ENCODE data around the gene DPP3.
A peak's percentile ranks its signal among the peaks of the same experiment; 100 is the strongest.
"Not testable (repeated sequence)": the region's sequence is repeated elsewhere in the genome, so short reads cannot be mapped to it uniquely, and the experiment has no call there.

DPP3 gene

DNA sequence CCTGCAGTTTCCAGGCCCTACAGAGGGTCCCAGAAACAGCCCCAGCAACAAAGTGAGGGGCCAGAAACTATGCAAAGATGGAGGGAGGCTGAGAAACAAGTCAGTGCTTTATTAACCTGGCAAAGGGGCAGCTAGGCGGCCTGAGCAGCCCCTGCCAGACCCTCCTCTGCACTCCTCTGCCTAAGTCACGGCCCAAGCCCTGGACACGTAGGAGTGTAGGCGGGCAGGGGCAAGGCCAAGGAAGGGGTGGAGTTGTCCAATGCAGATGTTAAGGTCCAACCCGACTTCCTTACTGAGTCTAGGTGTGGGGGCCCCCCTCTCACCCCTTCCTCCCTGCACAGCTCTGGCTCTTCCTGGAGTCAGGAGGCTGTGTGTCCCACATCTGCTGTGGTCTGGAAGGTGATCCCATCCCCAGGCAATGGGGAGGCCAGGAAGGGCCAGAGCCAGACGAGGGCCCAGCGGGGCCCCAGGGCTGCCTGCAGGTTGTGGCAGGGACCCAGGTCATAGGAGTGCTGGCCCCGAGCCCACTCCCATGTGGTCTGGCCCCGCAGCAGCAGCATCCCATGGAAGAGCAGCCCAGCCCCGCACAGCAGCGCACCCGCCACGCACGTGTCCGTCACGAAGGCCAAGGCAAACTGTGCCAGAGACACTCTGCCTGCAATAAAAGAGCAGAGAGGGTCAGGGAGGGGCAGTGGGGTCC, 59.1 kb downstream of the DPP3 start:
- DNase-seq (ENCODE audit: low spot score): no peak

DNA sequence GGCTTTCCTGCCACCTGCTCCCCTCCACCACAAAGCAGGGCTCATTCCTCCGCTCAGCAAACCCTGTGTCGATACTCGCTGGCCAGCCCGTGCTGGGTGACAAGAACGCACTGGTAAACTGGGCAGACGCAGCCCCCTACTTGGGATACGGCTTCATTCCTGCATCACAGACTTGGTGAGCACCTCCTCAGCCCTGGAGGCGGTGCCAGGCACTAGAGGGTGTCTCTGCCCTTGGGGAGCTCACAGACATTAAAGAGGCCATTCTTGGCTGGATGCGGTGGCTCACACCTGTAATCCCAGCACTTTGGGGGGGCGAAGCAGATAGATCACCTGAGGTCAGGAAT, 59.6 kb downstream of the DPP3 start:
- no peak for DNase-seq (ENCODE audit: low spot score)

DNA sequence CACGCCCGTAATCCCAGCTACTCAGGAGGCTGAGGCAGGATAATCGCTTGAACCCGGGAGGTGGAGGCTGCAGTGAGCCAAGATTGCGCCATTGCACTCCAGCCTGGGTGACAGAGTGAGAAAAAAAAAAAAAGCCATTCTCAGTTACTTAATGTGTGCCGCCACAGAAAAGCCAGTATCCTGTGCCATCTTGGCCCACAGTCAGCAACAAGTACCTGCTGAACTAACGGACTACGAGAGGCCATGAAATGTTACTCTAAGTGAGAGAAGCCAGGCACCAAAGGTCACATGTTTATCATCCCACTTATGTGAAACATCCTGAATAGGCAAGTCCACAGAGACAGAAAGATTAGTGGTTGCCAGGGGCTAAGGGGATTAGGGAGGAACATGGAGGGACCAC, 60.4 kb downstream of the DPP3 start:
- not testable (repeated sequence) for DNase-seq (ENCODE audit: low spot score)

DNA sequence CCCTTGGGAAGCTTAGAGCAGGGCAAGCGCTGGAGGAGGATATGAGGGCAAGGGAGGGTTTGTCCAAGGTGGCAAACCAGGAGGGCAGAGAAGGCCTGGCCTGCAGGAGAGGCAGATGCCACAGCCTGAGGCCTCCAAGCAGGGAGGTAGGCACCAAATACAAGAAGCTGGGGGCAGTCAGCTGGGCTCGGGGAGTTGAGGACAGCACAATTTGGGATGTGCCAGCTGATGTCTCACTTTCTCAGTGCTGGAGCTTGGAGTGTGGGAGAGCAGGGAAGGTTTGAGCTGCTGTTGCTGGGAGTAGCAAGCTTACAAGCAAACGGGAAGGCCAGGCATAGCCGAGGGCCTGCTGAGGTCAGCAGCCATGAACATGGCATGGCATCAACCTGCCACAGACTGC, 61.7 kb downstream of the DPP3 start:
- DNase-seq (ENCODE audit: low spot score): no peak

DNA sequence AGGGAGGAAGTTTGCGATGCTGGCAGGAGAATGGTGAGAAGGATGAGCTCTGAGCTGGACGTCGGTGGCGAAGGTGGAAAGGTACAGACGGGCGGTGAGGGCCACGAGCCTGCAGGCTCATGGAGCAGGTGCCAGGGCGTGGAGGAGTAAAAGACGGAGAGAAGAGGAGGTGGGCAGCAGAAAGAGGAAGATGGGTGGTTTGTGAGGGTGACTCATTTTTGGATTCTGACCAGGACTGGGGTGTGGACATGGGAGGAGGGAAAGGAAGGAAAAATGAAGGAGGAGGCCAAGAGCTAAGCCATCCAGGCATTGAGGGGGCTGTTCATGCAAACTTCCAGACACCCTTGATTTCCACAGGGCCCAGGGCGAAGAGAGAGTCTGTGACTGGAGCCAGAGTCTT, 62.1 kb downstream of the DPP3 start:
- no peak for DNase-seq (ENCODE audit: low spot score)

DNA sequence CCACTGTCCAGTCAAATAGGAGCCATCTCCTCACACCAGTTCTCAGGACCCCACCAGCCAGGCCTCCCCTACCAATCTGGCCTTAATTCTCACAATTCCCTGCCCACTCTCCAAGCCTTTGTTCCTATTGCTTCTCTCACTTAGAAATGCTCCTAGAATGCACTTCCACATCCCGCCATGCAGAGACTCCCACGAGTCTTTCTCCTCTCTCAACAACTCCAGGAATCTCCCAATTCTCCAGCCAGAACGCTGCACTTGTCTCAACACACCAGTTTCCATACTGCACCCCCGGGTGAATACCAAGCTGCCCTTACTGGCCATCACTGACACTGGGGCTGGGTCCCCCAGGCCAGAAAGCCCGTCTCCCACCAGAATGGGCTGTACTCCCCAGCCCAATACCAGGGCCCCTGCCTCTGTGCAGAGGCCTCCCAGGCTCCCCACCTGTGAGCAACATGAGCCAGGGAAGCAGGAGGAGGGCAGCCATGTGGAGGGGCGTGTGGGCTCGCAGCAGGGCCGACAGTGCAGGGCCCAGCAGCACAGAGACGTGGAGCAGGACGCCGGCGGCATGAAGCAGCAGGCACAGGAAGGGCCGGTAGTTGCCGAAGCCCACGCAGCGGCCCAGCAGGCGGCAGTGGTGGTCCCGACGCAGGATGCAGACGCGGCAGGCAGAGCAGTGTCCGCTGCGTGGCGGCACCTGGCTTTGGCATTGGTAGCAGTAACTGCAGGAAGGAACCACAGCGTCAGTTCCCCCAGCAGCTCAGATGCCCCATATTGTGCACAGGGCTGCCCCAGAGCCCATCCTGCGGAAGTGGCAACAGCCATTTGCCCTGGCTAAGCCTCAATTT, 63.3 kb downstream of the DPP3 start:
- peak; percentile 74 for DNase-seq (ENCODE audit: low spot score)

DNA sequence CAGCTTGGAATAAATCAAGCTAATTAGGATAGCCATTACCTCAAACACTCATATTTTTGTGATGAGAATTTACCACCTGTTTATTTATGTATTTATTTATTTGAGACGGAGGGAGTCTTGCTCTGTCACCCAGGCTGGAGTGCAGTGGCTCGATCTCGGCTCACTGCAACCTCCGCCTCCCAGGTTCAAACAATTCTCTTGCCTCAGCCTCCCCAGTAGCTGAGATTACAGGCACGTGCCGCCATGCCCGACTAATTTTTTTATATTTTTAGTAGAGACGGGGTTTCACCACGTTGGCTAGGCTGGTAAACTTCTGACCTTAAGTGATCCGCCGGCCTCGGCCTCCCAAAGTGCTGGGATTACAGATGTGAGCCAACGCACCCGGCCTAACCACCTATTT, 64.7 kb downstream of the DPP3 start:
- DNase-seq (ENCODE audit: low spot score): not testable (repeated sequence)

DNA sequence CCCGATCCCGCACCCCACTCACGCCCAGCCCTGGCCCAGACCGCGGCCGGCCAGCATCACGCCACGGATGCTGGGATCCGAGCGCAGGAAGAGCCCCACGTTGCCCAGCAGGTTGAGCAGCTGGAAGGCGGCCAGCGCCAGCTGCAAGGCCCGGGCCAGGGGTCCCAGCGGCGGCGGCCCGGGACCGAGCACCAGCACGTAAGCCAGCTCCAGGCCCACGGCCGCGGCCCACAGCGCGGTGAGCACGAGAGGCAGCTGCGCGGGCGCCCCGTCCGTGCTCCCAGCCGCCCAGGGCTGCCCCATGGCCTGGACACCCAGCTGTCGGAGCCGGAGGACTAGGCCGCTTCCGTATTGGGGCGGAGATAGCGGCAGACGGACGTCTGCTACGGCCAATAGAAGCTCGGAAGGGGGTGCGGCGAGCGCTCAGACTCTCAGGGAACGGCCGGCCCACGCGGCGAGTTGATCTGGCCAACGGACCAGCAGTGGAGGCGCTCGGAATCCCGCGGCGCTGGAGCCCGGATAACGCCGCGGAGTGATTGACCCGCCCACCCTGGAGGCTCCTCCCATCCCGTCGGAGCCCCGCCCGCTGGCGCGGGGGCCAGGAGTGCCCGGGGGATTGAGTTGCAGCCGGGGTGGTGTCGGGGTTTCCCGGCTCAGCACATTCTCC, 65.6 kb downstream of the DPP3 start, which contains the start of gene ZDHHC24:
ZDHHC24 (minus strand) TSS at position 348 of the 667 bp plus-strand sequence; CDS start at position 303, 45 bp downstream.
- peak; percentile 92 for DNase-seq (ENCODE audit: low spot score)

DNA sequence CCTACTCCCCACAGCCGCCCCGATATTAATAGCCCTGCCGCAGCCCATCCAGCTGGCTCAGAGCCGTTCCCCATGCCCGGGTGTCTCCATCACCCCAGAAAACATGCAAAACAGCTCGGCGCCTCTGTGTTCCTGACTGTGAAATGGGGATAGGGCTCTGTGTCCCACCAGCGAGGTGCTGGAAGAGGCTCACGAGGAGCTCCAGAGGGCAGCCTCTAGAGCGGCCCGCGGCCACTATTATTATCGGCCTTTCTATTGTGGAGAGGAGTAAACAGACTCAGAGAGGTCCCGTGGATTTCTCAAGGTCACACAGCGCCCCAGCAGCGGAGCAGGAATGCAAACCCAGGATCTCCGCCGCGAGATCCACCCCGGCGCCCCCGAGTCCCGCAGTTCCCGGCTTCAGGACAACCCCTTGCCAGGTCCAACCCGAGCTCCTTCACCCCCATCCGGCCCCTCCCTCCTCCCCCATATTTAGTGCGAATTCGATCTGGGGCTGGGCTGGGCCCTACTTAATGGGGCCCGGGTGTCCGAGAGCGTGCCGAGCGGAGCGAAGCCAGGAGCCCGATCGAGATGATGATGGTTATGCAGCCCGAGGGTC, 66.2 kb downstream of the DPP3 start, which contains the start of gene ACTN3:
ACTN3 (plus strand) TSS at position 536 of the 598 bp plus-strand sequence; CDS start at position 571, 35 bp downstream.
- no peak for DNase-seq (ENCODE audit: low spot score)

DNA sequence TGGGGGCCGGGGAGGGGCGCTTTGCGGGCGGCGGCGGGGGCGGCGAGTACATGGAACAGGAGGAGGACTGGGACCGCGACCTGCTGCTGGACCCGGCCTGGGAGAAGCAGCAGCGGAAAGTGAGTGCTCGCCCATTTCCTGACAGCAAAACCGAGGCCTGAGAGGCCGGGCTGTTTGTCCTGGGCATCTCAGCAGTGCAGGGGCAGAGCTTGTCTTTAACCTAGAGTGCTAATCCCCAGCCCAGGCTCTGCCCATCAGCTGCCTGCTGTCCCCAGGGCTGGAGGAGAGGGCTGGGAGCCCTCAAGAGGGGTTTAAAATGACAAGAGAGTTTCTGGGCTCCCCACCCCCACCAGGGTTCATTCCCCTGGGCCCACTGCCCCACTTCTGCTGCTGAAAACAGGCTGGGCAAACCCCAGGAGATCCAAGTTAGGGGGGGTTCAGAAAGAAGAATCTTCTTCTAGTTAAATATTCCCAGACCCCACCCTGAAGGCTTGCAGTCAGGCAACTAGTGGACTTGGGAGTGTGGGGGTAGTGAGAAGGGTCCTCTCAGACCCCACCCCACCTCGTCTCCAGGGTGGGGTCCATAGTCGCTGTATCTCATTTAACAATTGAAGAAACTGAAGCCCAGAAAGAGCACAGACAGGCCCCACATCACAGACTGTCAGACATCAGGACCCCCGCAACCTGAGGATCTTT, 66.9 kb downstream of the DPP3 start:
- DNase-seq (ENCODE audit: low spot score): no peak

DNA sequence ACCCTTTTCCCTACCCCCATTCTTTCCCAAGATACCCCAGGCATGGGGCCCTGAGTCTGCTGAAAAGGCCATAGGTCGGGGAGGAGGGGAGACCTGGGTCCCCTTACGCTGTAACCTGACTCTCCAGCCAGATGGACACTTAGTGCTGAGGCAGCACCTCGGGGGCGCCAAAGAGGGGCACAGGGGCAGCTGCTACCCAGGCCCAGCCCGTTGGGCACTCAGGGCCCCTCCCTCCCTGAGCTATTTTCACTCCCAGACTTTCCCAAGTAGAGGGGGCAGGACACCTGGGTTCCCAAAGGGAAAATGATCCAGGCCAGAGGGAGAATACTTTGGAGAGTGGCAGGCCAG, 67.4 kb downstream of the DPP3 start:
- no peak for DNase-seq (ENCODE audit: low spot score)

DNA sequence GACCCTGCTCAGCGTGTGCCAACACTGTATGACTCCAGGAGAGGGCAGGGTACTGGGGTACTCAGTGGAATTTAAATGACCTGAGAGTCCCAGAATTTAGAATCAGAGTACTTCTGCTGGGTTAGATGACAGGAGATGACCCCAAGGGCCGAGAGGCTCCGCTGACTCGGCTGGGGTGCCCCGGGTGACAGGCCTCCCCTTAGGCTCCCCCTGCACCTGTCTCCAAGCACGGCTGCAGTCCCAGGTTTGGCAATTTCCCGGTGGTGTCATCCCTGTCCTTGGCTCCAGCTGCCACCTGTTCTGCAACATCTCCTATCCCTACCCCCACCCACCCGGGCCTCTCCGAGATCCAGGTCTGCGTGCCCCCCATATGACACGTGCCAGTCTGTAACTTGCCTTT, 67.8 kb downstream of the DPP3 start:
- no peak for DNase-seq (ENCODE audit: low spot score)

DNA sequence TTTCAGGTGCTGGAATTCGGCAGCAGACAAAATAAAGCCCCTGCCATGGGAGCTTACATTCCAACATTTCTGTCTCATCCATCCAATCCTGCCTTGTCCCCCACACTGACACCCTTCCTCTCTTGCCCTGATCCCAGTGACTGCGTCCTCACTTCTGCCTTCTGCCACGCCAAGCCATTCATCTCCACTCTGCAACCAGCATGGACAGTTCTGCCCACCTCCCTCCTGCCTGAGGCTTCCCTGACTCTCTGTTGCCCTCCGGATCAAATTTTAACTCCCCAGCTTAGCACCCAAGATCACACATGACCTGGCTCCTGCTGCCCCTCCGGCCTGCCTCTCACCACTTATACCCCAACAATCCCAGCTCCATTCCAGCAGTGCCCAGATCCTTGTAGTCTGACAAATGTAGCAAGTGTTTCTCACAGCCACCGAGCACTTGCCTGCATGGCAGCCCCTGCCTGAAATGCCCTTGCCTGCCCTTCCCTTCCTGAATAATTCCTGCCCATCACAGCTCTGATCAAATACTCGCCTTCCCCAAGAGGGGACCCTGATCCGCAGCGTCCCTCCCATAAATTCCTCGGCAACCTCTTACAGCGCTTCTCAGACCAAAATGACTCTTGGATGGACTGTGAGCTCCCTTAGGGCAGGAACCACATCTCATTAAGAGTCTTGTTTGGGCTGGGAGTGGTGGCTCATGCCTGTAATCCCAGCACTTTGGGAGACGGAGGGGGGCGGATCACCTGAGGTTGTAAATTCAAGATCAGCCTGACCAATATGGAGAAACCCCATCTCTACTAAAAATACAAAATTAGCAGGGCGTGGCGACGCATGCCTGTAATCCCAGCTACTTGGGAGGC, 68.8 kb downstream of the DPP3 start:
- DNase-seq (ENCODE audit: low spot score): no peak

DNA sequence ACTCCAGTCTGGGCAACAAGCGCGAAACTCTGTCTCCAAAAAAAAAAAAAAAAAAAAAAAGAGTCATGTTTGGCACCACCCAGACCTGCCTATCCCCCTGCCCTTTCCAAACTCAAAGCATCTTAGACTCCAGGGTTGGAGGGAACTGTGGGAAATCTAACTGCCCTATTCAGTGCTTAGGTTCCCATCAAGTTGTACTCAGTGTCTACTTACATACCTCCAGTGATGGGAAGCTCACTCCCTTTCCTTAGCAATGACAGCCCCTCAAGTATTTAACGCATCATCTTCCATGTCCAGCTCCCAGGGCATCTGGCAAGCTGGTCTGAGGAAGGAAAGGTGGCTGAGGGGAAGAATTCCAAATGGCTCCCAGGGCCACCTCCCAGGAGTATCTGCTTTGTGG, 69.5 kb downstream of the DPP3 start:
- no peak for DNase-seq (ENCODE audit: low spot score)

DNA sequence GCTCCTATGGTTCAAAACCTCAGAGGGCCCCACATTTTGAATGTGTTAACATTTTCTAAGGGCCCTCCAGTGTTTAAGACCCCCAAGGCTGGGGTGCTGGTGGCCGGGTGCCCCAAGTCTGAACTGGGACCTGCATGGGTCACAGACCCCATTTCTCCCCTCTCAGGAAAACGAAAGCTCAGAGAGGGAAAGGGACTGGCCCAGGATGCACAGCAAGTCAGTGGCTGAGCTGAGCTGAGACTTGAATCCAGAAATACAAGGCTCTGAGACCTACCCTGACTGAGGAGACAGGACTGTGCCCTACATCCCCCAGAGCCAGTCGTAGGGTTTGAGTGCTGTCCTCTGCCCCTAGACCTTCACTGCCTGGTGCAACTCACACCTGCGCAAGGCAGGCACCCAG, 70.7 kb downstream of the DPP3 start:
- DNase-seq (ENCODE audit: low spot score): no peak

DNA sequence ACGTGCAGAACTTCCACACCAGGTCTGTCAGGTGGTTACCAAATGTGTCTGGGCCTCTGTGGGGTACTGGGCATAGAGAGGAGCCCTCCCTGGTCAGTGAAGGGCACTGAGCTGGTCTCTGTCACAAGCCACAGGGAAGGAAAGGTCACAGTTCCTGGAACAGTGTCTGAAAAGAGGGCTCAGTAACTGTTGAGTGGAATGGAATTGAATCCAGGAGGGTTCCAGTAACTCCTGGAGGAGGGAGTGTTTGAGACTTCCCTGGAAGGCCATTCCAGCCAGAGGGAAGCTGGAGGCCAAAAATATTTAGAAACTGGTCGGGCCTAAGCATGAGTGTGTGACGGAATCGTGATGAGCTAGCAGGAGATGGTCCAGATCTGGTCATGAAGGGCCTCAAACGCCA, 74.4 kb downstream of the DPP3 start:
- DNase-seq (ENCODE audit: low spot score): no peak

DNA sequence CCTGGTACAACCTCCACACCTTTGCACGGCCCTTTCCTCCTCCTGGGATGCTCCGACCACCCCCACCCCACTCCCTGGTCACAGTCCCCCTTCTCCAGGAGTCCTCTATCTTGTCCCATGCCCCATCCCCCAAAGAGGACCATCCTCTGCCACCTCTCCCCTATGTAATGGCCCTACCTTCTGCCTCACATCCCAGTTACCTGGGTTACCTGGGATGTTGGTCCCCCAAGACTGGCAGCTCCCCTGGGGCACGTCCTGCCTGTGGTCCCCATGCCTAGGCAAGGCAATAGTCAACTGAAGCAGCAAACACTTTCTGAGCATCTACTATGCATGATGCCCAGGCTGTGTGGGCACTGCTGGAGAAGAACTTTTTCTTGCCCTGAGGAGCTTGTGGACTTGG, 75.2 kb downstream of the DPP3 start:
- DNase-seq (ENCODE audit: low spot score): no peak

DNA sequence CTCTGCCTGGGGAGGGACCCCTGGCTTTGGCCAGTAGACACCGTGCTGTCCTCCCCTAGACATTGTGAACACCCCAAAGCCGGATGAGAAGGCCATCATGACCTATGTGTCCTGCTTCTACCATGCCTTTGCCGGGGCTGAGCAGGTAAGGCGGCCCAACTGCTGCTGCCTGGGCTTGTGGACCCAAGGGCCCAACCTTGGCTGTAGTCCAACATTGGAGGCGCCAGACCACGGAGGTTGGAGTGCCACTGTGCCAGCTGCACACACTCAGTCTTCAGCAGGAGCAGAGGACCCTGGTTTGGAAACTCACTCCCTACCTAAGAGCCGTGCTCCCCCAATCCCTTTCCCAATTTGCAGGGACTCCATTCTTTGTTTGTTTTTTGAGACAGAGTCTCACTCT, 75.9 kb downstream of the DPP3 start:
- DNase-seq (ENCODE audit: low spot score): no peak

DNA sequence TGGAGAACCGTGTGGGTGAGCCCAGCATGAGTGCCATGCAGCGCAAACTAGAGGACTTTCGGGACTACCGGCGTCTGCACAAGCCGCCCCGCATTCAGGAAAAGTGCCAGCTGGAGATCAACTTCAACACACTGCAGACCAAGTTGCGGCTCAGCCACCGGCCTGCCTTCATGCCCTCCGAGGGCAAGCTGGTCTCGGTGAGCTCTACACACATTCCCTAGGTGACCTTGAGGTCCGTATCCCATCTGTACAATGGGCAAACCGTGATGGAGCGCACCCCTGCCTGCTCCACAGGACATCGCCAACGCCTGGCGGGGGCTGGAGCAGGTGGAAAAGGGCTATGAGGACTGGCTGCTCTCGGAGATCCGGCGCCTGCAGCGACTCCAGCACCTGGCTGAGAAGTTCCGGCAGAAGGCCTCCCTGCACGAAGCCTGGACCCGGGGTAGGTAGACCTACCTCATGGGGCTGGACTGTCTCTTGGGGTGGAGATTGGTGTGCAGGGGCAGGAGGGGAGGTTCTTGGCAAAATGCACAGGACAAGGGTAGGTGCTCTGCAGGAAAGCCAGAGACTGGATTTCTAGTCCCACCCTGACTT, 77.6 kb downstream of the DPP3 start:
- DNase-seq (ENCODE audit: low spot score): no peak
